Stomach (tissue), 9 donors: ENCODE measurements around the gene PITX2. TPM values are rescaled to one million over a fixed set of nuclear protein-coding genes. Genes with fewer than 3 reads are reported as not detected.
A peak's percentile ranks its signal among the peaks of the same experiment; 100 is the strongest.

ENCODE experiments used
- DNase-seq, 2 donors: peaks; one replicate each; pipeline versions ENCODE4 v3.0.0 to v3.0.0-alpha.2; 2013 to 2019
- H3K27ac ChIP-seq, 5 donors: fragments of 200-600 bp in 4 of 5; sonication (generic) in 4 of 5; one replicate each; pipeline ENCODE4 v1.5.1; 2013 to 2019; ENCODE audit warnings: mild to moderate bottlenecking in 1 of 5, moderate library complexity in 1 of 5
- H3K27me3 ChIP-seq, 3 donors: fragments of 200-600 bp; sonication (generic); one replicate each; pipeline ENCODE4 v1.5.1; 2017 to 2019; ENCODE audit warnings: mixed run types in 1 of 3
- H3K36me3 ChIP-seq, 4 donors: fragments of 200-600 bp; sonication (generic); 1 replicate in 3 of 4; 2 replicates in 1 of 4; pipeline ENCODE4 v1.5.1; 2016 to 2019
- H3K4me1 ChIP-seq, 4 donors: fragments of 200-600 bp; sonication (generic); one replicate each; pipeline ENCODE4 v1.5.1; 2016 to 2019
- H3K4me3 ChIP-seq, 4 donors: fragments of 200-600 bp; sonication (generic) in 3 of 4; one replicate each; pipeline ENCODE4 v1.5.1; 2016 to 2019; ENCODE audit warnings: mild to moderate bottlenecking in 1 of 4
- H3K9me3 ChIP-seq, 4 donors: fragments of 200-600 bp; sonication (generic); one replicate each; pipeline ENCODE4 v1.5.1; 2016 to 2019
- CTCF ChIP-seq, 7 experiments: fragments of 450-650 bp in 4 of 7; fragments of 200-600 bp in 3 of 7; sonication (generic) in 3 of 7; IDR thresholded peaks; one replicate each; pipeline ENCODE4 v1.5.1; 2016 to 2019; ENCODE audit warnings: antibody characterized with exemption in 7 of 7, control low read depth in 2 of 7, mild to moderate bottlenecking in 1 of 7
- EP300 ChIP-seq: sonication (generic); formaldehyde crosslinking; IDR thresholded peaks from one replicate; pipeline ENCODE4 v1.6.1; 2017; ENCODE audit warnings: antibody characterized with exemption
- POLR2A ChIP-seq, 4 donors: fragments of 450-650 bp; IDR thresholded peaks; one replicate each; pipeline ENCODE4 v1.6.1; 2016; ENCODE audit warnings: antibody characterized with exemption in 4 of 4, control low read depth in 2 of 4, mild to moderate bottlenecking in 1 of 4, moderate library complexity in 1 of 4
- POLR2AphosphoS5 ChIP-seq, 3 donors: sonication (generic); formaldehyde crosslinking; IDR thresholded peaks; one replicate each; pipeline ENCODE4 v1.6.1; 2016; ENCODE audit warnings: antibody characterized with exemption in 3 of 3
- WGBS, 5 donors: extraction: QIAGEN DNeasy Blood & Tissue Kit in 3 of 5; methylation state at CpG; one replicate each; pipeline versions ENCODE4 v1.1.5 to v1.1.7; 2013 to 2018; 5-methylcytosine and 5-hydroxymethylcytosine counted together
- intact Hi-C: fragments of 100-400 bp; cut with DNase I; formaldehyde crosslinking; loops from one replicate; pipeline ENCODE4 v1.15.1; 2023; ENCODE audit warnings: low total_unique reads
- polyA plus RNA-seq, 3 donors: library from polyadenylated mRNA; stranded (reverse); fragments of 200-250 nt; gene quantifications; one replicate each; pipeline ENCODE4 v1.2.3, GENCODE V29; 2013
- total RNA-seq, 5 donors: library from RNA; depleted of rRNA; stranded (reverse); fragments of >200 nt; gene quantifications; one replicate each; pipeline versions ENCODE4 v1.1.0 to v1.2.3, GENCODE V29; 2014 to 2016
- donor health status: healthy with polysubstance abuse.
- donor health status: Bipolar disorder and iron deficiency.
- donor health status: healthy.

Gene PITX2
- total and polyA plus RNA-seq, 8 donors: 0.53 to 2.6 (median 1.1) TPM; not detected in 5

GRCh38 chr4:110632506-110633357, 9.9 kb upstream of the PITX2 start:
- peak in 1 of 2 donors; percentile 23 for DNase-seq
- H3K27ac ChIP-seq: no peak overlapping the region
- intact Hi-C loops: loop anchor here (5.0 kb wide), 1 partner anchor 330 kb away; no protein-coding TSS in a partner anchor

GRCh38 chr4:110631584-110632505, 9.0 kb upstream of the PITX2 start:
- WGBS, 5 donors: 2 to 7% (median 4%) methylated on average over 46 to 63 of the region's 63 CpGs
- Histone ChIP-seq H3K36me3 (no peaks in the 10 kb centered on the region), H3K4me1 (peaks cover 16 to 56% (median 43%) of the 10 kb centered on the region in 4 donors), H3K4me3 (peak overlapping the region; percentile 29 to 53 (median 35)), H3K27me3 (peaks cover 37 to 100% (median 99%) of the 10 kb centered on the region in 3 donors), H3K9me3 (peaks cover 0 to 9% (median 0%) of the 10 kb centered on the region in 4 donors), H3K27ac (no peak overlapping the region)
- intact Hi-C loops: loop anchor here (5.0 kb wide), 1 partner anchor 330 kb away; no protein-coding TSS in a partner anchor
- TF ChIP-seq CTCF (IDR thresholded peaks at IDR 0.05) (peak in 5 of 7 experiments; percentile 44 to 78 (median 57)), EP300 (no peak)
- peak; percentile 74 to 95 for DNase-seq

More at GRCh38 chr4:110632506-110633357, 9.9 kb upstream of the PITX2 start:
- Histone ChIP-seq H3K36me3 (no peaks in the 10 kb centered on the region), H3K27me3 (peaks cover 41 to 100% (median 100%) of the 10 kb centered on the region in 3 donors), H3K9me3 (peaks cover 0 to 9% (median 0%) of the 10 kb centered on the region in 4 donors), H3K4me3 (peak overlapping the region; percentile 29 to 53 (median 35)), H3K4me1 (peaks cover 16 to 64% (median 51%) of the 10 kb centered on the region in 4 donors)
- TF ChIP-seq EP300 (no peak), POLR2AphosphoS5 (IDR thresholded peaks at IDR 0.05) (no peak), POLR2A (IDR thresholded peaks at IDR 0.05) (no peak), CTCF (IDR thresholded peaks at IDR 0.05) (no peak)
- 5 to 9% (median 5%) methylated on average over 44 to 58 of the region's 58 CpGs for WGBS, 5 donors

- DNase-seq: peak in 1 of 2 donors; percentile 26
- intact Hi-C loops: loop anchor here (5.0 kb wide), 1 partner anchor 331 kb away; no protein-coding TSS in a partner anchor
These were observed 8.0 kb upstream of the PITX2 start for GRCh38 chr4:110630688-110631402.

More at GRCh38 chr4:110630688-110631402, 8.0 kb upstream of the PITX2 start:
- H3K27ac ChIP-seq: no peak overlapping the region
- peaks cover 16 to 48% (median 36%) of the 10 kb centered on the region in 4 donors for H3K4me1 ChIP-seq
- WGBS, 5 donors: 3 to 8% (median 7%) methylated on average over 34 of the region's 34 CpGs
- H3K9me3 ChIP-seq: peaks cover 0 to 9% (median 0%) of the 10 kb centered on the region in 4 donors
- no peak overlapping the region for H3K4me3 ChIP-seq
- no peaks in the 10 kb centered on the region for H3K36me3 ChIP-seq
- H3K27me3 ChIP-seq: peaks cover 31 to 100% (median 99%) of the 10 kb centered on the region in 3 donors
- TF ChIP-seq CTCF (IDR thresholded peaks at IDR 0.05) (no peak), POLR2AphosphoS5 (IDR thresholded peaks at IDR 0.05) (no peak), POLR2A (IDR thresholded peaks at IDR 0.05) (no peak), EP300 (no peak)
